ENCODE results near the gene CBFA2T2.
"Not testable (repeated sequence)": the region's sequence is repeated elsewhere in the genome, so short reads cannot be mapped to it uniquely, and the experiment has no call there.

The CBFA2T2 gene

GRCh38 chr20:33508015-33508414 is 18.1 kb downstream of the CBFA2T2 start:
- not testable (repeated sequence) for FAIRE-seq

- FAIRE-seq, result not testable (repeated sequence)
Measured at GRCh38 chr20:33509057-33509456, 19.2 kb downstream of the CBFA2T2 start.

GRCh38 chr20:33511876-33512275 is 22.0 kb downstream of the CBFA2T2 start:
- not testable (repeated sequence) for FAIRE-seq

GRCh38 chr20:33515569-33516216 is 25.8 kb downstream of the CBFA2T2 start:
- no peak for FAIRE-seq

GRCh38 chr20:33516882-33517281 is 27.0 kb downstream of the CBFA2T2 start:
- no peak for FAIRE-seq

GRCh38 chr20:33518071-33518470 is 28.2 kb downstream of the CBFA2T2 start:
- FAIRE-seq, result no peak

GRCh38 chr20:33521461-33521860 is 31.6 kb downstream of the CBFA2T2 start:
- no peak for FAIRE-seq

GRCh38 chr20:33522256-33522820 is 32.4 kb downstream of the CBFA2T2 start:
- no peak for FAIRE-seq

- no peak for FAIRE-seq
Measured at GRCh38 chr20:33524261-33524660, 34.4 kb downstream of the CBFA2T2 start.

GRCh38 chr20:33526769-33527168 is 36.9 kb downstream of the CBFA2T2 start:
- no peak for FAIRE-seq

- no peak for FAIRE-seq
Measured at GRCh38 chr20:33531047-33531877, 41.4 kb downstream of the CBFA2T2 start.

- no peak for FAIRE-seq
Measured at GRCh38 chr20:33531885-33532284, 42.0 kb downstream of the CBFA2T2 start.

GRCh38 chr20:33532753-33533459 is 43.0 kb downstream of the CBFA2T2 start:
- no peak for FAIRE-seq

GRCh38 chr20:33535717-33536116 is 45.8 kb downstream of the CBFA2T2 start:
- not testable (repeated sequence) for FAIRE-seq

GRCh38 chr20:33537608-33538007 is 47.7 kb downstream of the CBFA2T2 start:
- FAIRE-seq, result no peak

GRCh38 chr20:33539129-33539528 is 49.2 kb downstream of the CBFA2T2 start:
- FAIRE-seq, result no peak

GRCh38 chr20:33540427-33540826 is 50.5 kb downstream of the CBFA2T2 start:
- FAIRE-seq, result no peak

- FAIRE-seq, result no peak
Measured at GRCh38 chr20:33541074-33541473, 51.2 kb downstream of the CBFA2T2 start.

GRCh38 chr20:33541797-33542196 is 51.9 kb downstream of the CBFA2T2 start:
- FAIRE-seq, result no peak

- no peak for FAIRE-seq
Measured at GRCh38 chr20:33545763-33546162, 55.9 kb downstream of the CBFA2T2 start.

GRCh38 chr20:33549229-33549999 is 59.5 kb downstream of the CBFA2T2 start:
- no peak for FAIRE-seq

GRCh38 chr20:33551778-33552177 is 61.9 kb downstream of the CBFA2T2 start:
- no peak for FAIRE-seq

GRCh38 chr20:33552519-33552918 is 62.6 kb downstream of the CBFA2T2 start:
- FAIRE-seq, result no peak
